Measurements from ENCODE around the gene STK11. TPM values are rescaled to one million over a fixed set of nuclear protein-coding genes. Genes with fewer than 3 reads are reported as not detected.

STK11 gene
- total and polyA plus RNA-seq, 2 of the 4 experiments (the other 2 are of a cell fraction) = 39.3 to 42.8 TPM

DNA sequence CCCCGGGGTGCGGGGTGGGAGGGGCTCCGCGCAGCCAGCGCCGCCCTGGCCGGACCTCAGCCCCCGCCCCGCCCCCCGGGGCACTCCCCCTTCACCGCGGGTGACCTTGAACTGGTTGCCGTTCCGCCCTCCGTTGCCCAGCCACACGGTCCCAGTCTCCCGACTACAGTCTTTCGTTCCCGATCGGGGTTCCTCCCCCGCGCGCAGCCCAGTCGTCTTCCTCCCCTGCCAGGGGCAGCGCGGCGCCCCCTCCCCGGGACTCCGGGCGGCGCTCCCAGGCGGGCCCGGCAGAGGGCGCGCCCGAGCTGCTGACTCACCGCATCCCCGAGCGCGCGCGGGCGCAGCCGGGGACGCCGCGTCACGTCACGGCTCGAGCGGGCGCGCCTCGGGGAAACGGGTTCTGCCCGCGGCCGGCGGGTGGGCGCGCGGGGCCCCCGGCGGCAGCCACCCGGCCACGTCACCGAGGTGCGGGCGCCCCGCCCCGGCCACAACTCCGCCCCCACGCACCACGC is 43.3 kb downstream of the STK11 start (continued):
- no peak for TF ChIP-seq USF2 (IDR thresholded peaks at IDR 0.05; ENCODE audit: low read depth, low read length)
- TF ChIP-seq, protein P1, sequence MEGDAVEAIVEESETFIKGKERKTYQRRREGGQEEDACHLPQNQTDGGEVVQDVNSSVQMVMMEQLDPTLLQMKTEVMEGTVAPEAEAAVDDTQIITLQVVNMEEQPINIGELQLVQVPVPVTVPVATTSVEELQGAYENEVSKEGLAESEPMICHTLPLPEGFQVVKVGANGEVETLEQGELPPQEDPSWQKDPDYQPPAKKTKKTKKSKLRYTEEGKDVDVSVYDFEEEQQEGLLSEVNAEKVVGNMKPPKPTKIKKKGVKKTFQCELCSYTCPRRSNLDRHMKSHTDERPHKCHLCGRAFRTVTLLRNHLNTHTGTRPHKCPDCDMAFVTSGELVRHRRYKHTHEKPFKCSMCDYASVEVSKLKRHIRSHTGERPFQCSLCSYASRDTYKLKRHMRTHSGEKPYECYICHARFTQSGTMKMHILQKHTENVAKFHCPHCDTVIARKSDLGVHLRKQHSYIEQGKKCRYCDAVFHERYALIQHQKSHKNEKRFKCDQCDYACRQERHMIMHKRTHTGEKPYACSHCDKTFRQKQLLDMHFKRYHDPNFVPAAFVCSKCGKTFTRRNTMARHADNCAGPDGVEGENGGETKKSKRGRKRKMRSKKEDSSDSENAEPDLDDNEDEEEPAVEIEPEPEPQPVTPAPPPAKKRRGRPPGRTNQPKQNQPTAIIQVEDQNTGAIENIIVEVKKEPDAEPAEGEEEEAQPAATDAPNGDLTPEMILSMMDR (conservative IDR thresholded peaks at IDR 0.05; ENCODE audit: low read depth, low read length) = peak; percentile 79

All from IMR-90 (cell line).